Activated T-cell treated with anti-CD3 and anti-CD28 coated beads for 4 hours (primary cell): ENCODE measurements around the gene GNS.
"Not testable (repeated sequence)": the region's sequence is repeated elsewhere in the genome, so short reads cannot be mapped to it uniquely, and the experiment has no call there.

Experiments
- DNase-seq: peaks from one replicate; pipeline ENCODE4 v3.0.0-alpha.2; 2020

GNS gene

GRCh38 chr12:64779354-64779974, 20.3 kb upstream of the GNS start:
- DNase-seq, result no peak

GRCh38 chr12:64775147-64775736, 16.0 kb upstream of the GNS start:
- not testable (repeated sequence) for DNase-seq

GRCh38 chr12:64773386-64773785, 14.2 kb upstream of the GNS start:
- DNase-seq, result no peak

- no peak for DNase-seq
These were observed 8.3 kb upstream of the GNS start for GRCh38 chr12:64767495-64767894.

- DNase-seq, result no peak
These were observed 1.8 kb upstream of the GNS start for GRCh38 chr12:64760808-64761573.

- no peak for DNase-seq
These were observed 1.4 kb downstream of the GNS start for GRCh38 chr12:64757771-64758170.

GRCh38 chr12:64756376-64756775, 2.8 kb downstream of the GNS start:
- no peak for DNase-seq

- no peak for DNase-seq
These were observed 5.8 kb downstream of the GNS start for GRCh38 chr12:64753427-64753826.

- no peak for DNase-seq
These were observed 6.4 kb downstream of the GNS start for GRCh38 chr12:64752833-64753238.

GRCh38 chr12:64752032-64752431, 7.2 kb downstream of the GNS start:
- no peak for DNase-seq

GRCh38 chr12:64749461-64750200, 9.6 kb downstream of the GNS start:
- no peak for DNase-seq

GRCh38 chr12:64747695-64748094, 11.5 kb downstream of the GNS start:
- no peak for DNase-seq

GRCh38 chr12:64746663-64747062, 12.5 kb downstream of the GNS start:
- DNase-seq, result no peak

GRCh38 chr12:64745980-64746379, 13.2 kb downstream of the GNS start:
- no peak for DNase-seq

- no peak for DNase-seq
These were observed 13.9 kb downstream of the GNS start for GRCh38 chr12:64745259-64745807.

- DNase-seq, result no peak
These were observed 14.6 kb downstream of the GNS start for GRCh38 chr12:64744422-64745258.

- DNase-seq, result no peak
These were observed 16.0 kb downstream of the GNS start for GRCh38 chr12:64743206-64743605.

- DNase-seq, result no peak
These were observed 16.8 kb downstream of the GNS start for GRCh38 chr12:64742416-64742815.

GRCh38 chr12:64740646-64741045, 18.6 kb downstream of the GNS start:
- DNase-seq, result no peak

- no peak for DNase-seq
These were observed 19.4 kb downstream of the GNS start for GRCh38 chr12:64739778-64740177.

GRCh38 chr12:64737539-64737938, 21.7 kb downstream of the GNS start:
- no peak for DNase-seq

GRCh38 chr12:64736771-64737170, 22.4 kb downstream of the GNS start:
- DNase-seq, result no peak
